Keratinocyte (primary cell): ENCODE data around the gene SOX14. TPM values are rescaled to one million over a fixed set of nuclear protein-coding genes. Genes with fewer than 3 reads are reported as not detected.
A peak's percentile ranks its signal among the peaks of the same experiment; 100 is the strongest.

Experiments
- DNase-seq: peaks from one replicate; pipeline ENCODE4 v3.0.0-alpha.2; 2011; ENCODE audit warnings: low read depth, missing footprints, low spot score
- FAIRE-seq: peaks from 2 replicates; lab custom pipeline; 2011; peaks lifted over from hg19 to GRCh38; lab: Jason Lieb, UNC
- H2AFZ ChIP-seq: 2 replicates; pipeline ENCODE4 v1.6.0; 2012; ENCODE audit warnings: low read length, control low read depth, inconsistent platforms; ENCODE audit not compliant: control insufficient read depth
- H3K27ac ChIP-seq: 2 replicates; pipeline ENCODE4 v1.5.1; 2011; ENCODE audit warnings: low read length; ENCODE audit not compliant: control insufficient read depth, insufficient read depth
- H3K27me3 ChIP-seq: 3 replicates; pipeline ENCODE4 v1.6.0; 2011; ENCODE audit warnings: low read length; ENCODE audit not compliant: control insufficient read depth, insufficient read depth; ENCODE audit errors: extremely low read depth
- H3K36me3 ChIP-seq, 2 experiments: 2 replicates in 1 of 2; 3 replicates in 1 of 2; pipeline ENCODE4 v1.5.1; 2011; ENCODE audit warnings: low read length in 2 of 2, mild to moderate bottlenecking in 1 of 2; ENCODE audit not compliant: control insufficient read depth in 2 of 2, insufficient read depth in 2 of 2; ENCODE audit errors: extremely low read depth in 1 of 2
- H3K4me1 ChIP-seq: 3 replicates; pipeline ENCODE4 v1.5.1; 2011; ENCODE audit warnings: low read length; ENCODE audit not compliant: control insufficient read depth, insufficient read depth; ENCODE audit errors: extremely low read depth
- H3K4me2 ChIP-seq: 3 replicates; pipeline ENCODE4 v1.6.0; 2011; ENCODE audit warnings: low read depth, low read length; ENCODE audit not compliant: control insufficient read depth, insufficient read depth; ENCODE audit errors: extremely low read depth
- H3K4me3 ChIP-seq, 3 experiments: fragments of 200-600 bp in 1 of 3; sonication (generic) in 1 of 3; 2 replicates in 2 of 3; 3 replicates in 1 of 3; pipeline ENCODE4 v1.5.1; 2011 to 2016; ENCODE audit warnings: low read length in 3 of 3, mild to moderate bottlenecking in 3 of 3, control low read depth in 2 of 3, inconsistent platforms in 1 of 3, low read depth in 1 of 3, mixed read lengths in 1 of 3, mixed run types in 1 of 3, moderate library complexity in 1 of 3; ENCODE audit not compliant: control insufficient read depth in 2 of 3, insufficient read depth in 2 of 3; ENCODE audit errors: extremely low read depth in 1 of 3
- H3K79me2 ChIP-seq: 2 replicates; pipeline ENCODE4 v1.6.0; 2012; ENCODE audit warnings: low read length; ENCODE audit not compliant: control insufficient read depth, insufficient read depth
- H3K9ac ChIP-seq: 3 replicates; pipeline ENCODE4 v1.6.0; 2011; ENCODE audit warnings: low read length; ENCODE audit not compliant: control insufficient read depth, insufficient read depth; ENCODE audit errors: extremely low read depth
- H3K9me1 ChIP-seq: 3 replicates; pipeline ENCODE4 v1.6.0; 2011; ENCODE audit warnings: low read length; ENCODE audit not compliant: control insufficient read depth, insufficient read depth; ENCODE audit errors: extremely low read depth
- H3K9me3 ChIP-seq: 2 replicates; pipeline ENCODE4 v1.5.1; 2012; ENCODE audit warnings: low read depth, low read length; ENCODE audit not compliant: control insufficient read depth
- H4K20me1 ChIP-seq: 3 replicates; pipeline ENCODE4 v1.6.0; 2011; ENCODE audit warnings: low read length; ENCODE audit not compliant: control insufficient read depth, insufficient read depth; ENCODE audit errors: extremely low read depth
- EZH2 ChIP-seq: IDR thresholded peaks from one replicate; pipeline ENCODE4 v1.6.1; 2012; ENCODE audit warnings: inconsistent platforms, mild to moderate bottlenecking, low read length, moderate library complexity
- dilution Hi-C: fragments of 300-500 bp; cut with MboI; formaldehyde crosslinking; loops from one replicate; pipeline ENCODE4 v1.7.0; 2020; ENCODE audit warnings: low sequenced_read_pairs; ENCODE audit not compliant: extremely low pct_ligation_motif_present
- polyA plus RNA-seq, 5 experiments: library from polyadenylated mRNA; depleted of rRNA in 3 of 5; stranded (reverse) in 3 of 5; stranded (forward) in 1 of 5; unstranded in 1 of 5; fragments of >200 nt; gene quantifications; 1 replicate in 1 of 5; 2 replicates in 3 of 5; 3 replicates in 1 of 5; pipeline versions ENCODE4 v1.2.1 to v1.2.3, GENCODE V29; 2011 to 2012; ENCODE audit warnings: missing spikeins in 2 of 5, low read depth in 1 of 5, low replicate concordance in 1 of 5
- TF ChIP-seq, protein P1 (sequence below), 3 experiments: IDR thresholded peaks in 1 of 3; conservative IDR thresholded peaks in 1 of 3; optimal IDR thresholded peaks in 1 of 3; 2 replicates in 2 of 3; 3 replicates in 1 of 3; pipeline versions ENCODE3 to v1.5.1; 2011; ENCODE audit warnings: low read length in 3 of 3, mild to moderate bottlenecking in 3 of 3, moderate library complexity in 2 of 3, control low read depth in 1 of 3, inconsistent platforms in 1 of 3; ENCODE audit not compliant: insufficient read depth in 2 of 3; ENCODE audit errors: extremely low read depth in 1 of 3

Gene SOX14
- polyA plus RNA-seq, 1 donor (not counting 4 experiments of a cell fraction or from before 2014, with no cell fraction given), result not detected

DNA sequence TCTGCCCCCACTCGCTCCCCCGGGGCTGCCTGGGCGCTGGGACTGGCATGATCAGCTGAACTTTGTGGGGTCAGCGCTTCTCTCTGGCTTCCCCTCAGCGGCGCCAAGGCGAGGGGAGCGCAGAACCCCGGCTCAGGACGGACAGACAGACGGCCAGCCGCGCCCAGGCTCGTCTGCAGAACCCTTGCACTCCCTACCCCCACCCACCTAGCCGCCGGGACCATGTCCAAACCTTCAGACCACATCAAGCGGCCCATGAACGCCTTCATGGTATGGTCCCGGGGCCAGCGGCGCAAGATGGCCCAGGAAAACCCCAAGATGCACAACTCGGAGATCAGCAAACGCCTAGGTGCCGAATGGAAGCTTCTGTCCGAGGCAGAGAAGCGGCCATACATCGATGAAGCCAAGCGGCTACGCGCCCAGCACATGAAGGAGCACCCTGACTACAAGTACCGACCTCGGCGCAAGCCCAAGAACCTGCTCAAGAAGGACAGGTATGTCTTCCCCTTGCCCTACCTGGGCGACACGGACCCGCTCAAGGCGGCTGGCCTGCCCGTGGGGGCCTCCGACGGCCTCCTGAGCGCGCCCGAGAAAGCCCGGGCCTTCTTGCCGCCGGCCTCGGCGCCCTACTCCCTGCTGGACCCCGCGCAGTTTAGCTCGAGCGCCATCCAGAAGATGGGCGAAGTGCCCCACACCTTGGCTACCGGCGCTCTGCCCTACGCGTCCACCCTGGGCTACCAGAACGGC lies 621 bp downstream of the SOX14 start:
- Histone ChIP-seq H3K4me3 (no peak overlapping the region), H3K36me3 (no peaks in the 10 kb centered on the region), H3K4me1 (peaks cover 9% of the 10 kb centered on the region), H3K27me3 (peaks cover 99% of the 10 kb centered on the region), H3K4me2 (no peak overlapping the region), H3K27ac (no peak overlapping the region), H4K20me1 (peaks cover 3% of the 10 kb centered on the region), H3K9ac (no peak overlapping the region), H3K9me3 (no peaks in the 10 kb centered on the region), H2AFZ (no peak overlapping the region), H3K9me1 (no peaks in the 10 kb centered on the region), H3K79me2 (no peaks in the 10 kb centered on the region)
- dilution Hi-C loops, result no loop called here
- FAIRE-seq (no peak), DNase-seq (no peak)
- peak; percentile 81 for TF ChIP-seq EZH2
- TF ChIP-seq, protein P1, sequence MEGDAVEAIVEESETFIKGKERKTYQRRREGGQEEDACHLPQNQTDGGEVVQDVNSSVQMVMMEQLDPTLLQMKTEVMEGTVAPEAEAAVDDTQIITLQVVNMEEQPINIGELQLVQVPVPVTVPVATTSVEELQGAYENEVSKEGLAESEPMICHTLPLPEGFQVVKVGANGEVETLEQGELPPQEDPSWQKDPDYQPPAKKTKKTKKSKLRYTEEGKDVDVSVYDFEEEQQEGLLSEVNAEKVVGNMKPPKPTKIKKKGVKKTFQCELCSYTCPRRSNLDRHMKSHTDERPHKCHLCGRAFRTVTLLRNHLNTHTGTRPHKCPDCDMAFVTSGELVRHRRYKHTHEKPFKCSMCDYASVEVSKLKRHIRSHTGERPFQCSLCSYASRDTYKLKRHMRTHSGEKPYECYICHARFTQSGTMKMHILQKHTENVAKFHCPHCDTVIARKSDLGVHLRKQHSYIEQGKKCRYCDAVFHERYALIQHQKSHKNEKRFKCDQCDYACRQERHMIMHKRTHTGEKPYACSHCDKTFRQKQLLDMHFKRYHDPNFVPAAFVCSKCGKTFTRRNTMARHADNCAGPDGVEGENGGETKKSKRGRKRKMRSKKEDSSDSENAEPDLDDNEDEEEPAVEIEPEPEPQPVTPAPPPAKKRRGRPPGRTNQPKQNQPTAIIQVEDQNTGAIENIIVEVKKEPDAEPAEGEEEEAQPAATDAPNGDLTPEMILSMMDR (optimal IDR thresholded peaks at IDR 0.05 in 1 of 3, IDR thresholded peaks at IDR 0.05 in 1 of 3, conservative IDR thresholded peaks at IDR 0.05 in 1 of 3; ENCODE audit: extremely low read depth in 1 of 3, insufficient read depth in 2 of 3, low read length in 3 of 3), result no peak

DNA sequence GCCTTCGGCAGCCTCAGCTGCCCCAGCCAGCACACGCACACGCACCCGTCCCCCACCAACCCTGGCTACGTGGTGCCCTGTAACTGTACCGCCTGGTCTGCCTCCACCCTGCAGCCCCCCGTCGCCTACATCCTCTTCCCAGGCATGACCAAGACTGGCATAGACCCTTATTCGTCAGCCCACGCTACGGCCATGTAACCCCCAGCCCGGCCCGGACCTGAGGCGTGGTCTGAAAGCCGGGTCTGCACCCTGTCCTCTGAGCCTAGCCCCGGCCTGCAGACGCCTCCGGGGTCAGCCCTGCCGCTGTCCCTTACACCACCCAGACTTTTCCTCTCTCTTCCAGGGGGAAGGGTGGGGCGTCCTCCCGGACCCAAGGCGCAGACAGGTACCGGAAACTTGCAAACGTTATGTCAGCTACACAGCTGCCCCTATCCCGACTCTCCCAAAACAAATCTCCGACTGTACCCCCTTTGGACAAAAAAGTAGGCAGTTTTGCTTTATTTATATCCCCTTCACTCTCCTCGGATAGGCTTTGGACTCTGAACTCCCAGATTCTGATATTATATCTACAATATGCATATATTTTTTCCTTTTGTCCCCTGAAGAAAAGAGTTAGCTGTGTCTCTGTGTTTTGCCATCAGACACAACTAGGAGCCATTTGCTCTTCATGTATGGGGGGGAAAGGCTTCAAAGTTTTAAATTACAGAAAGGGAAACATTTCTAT lies 1.4 kb downstream of the SOX14 start:
- Histone ChIP-seq H3K9ac (no peak overlapping the region), H3K79me2 (no peaks in the 10 kb centered on the region), H3K4me3 (no peak overlapping the region), H3K27me3 (peaks cover 100% of the 10 kb centered on the region), H3K4me2 (no peak overlapping the region), H3K9me3 (no peaks in the 10 kb centered on the region), H4K20me1 (peaks cover 3% of the 10 kb centered on the region), H2AFZ (no peak overlapping the region), H3K36me3 (no peaks in the 10 kb centered on the region), H3K4me1 (peaks cover 9% of the 10 kb centered on the region), H3K27ac (no peak overlapping the region), H3K9me1 (no peaks in the 10 kb centered on the region)
- dilution Hi-C loops, result no loop called here
- TF ChIP-seq, protein P1 (optimal IDR thresholded peaks at IDR 0.05 in 1 of 3, IDR thresholded peaks at IDR 0.05 in 1 of 3, conservative IDR thresholded peaks at IDR 0.05 in 1 of 3; ENCODE audit: extremely low read depth in 1 of 3, insufficient read depth in 2 of 3, low read length in 3 of 3), result no peak
- TF ChIP-seq EZH2, result peak; percentile 44
- DNase-seq (no peak), FAIRE-seq (no peak)
